Inferior parietal cortex (tissue), 1 donor: Measurements from ENCODE around the gene TNFRSF6B.
"Not testable (repeated sequence)": the region's sequence is repeated elsewhere in the genome, so short reads cannot be mapped to it uniquely, and the experiment has no call there.

Experiments
- DNase-seq: peaks from one replicate; pipeline ENCODE4 v3.0.0-alpha.2; 2016; ENCODE audit errors: extremely low spot score

Gene TNFRSF6B

DNA sequence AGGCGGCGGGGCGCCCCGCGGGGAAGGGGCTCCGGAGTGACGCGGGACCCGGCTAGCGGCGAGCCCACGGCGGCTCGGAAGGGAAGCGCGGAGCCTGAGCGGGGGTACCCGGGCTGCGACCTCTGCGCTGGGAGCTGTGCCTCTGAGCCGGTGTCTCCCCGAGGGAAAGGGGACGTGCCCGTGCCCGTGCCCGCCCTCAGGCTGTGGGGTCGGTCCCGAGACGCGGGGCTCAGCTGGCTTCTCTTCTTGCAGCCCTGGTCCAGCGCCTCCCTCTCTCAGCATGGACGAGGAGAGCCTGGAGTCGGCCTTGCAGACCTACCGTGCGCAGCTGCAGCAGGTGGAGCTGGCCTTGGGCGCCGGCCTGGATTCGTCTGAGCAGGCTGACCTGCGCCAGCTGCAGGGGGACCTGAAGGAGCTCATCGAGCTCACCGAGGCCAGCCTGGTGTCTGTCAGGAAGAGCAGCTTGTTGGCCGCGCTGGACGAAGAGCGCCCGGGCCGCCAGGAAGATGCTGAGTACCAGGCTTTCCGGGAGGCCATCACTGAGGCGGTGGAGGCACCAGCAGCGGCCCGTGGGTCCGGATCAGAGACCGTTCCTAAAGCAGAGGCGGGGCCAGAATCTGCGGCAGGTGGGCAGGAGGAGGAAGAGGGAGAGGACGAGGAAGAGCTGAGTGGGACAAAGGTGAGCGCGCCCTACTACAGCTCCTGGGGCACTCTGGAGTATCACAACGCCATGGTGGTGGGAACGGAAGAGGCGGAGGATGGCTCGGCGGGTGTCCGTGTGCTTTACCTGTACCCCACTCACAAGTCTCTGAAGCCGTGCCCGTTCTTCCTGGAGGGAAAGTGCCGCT, 12.1 kb downstream of the TNFRSF6B start:
- no peak for DNase-seq

DNA sequence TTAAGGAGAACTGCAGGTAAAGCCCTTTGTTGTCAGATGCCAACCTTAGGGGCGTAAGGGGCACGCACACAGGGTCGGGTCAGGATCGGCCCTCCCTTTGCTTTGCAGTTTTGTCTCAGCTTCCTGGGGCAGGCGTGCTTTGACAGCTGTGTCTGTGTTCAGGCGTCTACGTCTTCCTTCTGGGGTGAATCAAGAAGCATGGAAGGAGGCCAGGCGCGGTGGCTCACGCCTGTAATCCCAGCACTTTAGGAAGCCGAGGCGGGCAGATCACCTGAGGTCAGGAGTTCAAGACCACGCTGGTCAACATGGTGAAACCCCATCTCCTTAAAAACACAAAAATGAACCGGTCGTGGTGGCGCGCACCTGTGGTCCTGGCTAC, 12.7 kb downstream of the TNFRSF6B start:
- DNase-seq, result no peak

DNA sequence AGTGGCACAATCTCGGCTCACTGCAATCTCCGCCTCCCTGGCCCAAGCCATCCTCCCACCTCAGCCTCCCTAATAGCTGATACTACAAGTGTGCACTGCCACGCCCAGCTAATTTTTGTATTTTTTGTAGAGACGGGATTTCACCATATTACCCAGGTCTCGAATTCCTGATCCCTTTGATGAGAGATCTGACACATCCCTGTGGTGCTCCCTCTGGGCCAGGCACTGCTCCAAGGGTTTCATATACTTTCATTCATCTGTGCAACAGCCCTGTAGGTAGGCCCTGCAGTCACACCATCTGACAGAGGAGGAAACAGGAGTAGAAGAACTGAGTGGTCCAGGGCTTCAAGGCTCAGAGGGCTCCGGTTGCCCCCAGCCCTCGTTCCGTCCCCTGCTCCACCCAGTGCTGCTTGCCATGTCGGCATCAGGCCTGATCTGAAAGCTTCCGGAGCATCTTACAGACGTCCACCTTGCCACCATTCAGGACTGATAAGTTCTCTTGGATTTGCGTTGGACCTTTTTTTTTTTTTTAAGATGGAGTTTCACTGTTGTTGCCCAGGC, 14.7 kb downstream of the TNFRSF6B start:
- no peak for DNase-seq

DNA sequence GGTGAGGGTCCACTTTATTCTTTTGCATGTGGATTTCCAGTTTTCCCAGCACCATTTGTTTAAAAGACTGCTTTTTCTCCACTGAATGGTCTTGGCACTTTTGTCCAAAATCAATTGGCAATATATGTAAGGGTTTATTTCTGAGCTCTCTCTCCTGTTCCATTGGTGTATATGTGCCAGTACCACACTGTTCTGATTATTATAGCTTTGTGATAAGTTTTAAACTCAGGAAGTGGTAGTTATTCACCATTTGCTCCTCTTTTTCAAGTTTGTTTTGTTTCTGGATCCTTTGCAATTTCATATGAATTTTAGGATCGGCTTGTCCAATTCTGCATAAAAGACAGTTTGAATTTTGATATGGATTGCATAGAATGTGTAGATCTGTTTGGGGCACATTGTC, 15.7 kb downstream of the TNFRSF6B start:
- no peak for DNase-seq

DNA sequence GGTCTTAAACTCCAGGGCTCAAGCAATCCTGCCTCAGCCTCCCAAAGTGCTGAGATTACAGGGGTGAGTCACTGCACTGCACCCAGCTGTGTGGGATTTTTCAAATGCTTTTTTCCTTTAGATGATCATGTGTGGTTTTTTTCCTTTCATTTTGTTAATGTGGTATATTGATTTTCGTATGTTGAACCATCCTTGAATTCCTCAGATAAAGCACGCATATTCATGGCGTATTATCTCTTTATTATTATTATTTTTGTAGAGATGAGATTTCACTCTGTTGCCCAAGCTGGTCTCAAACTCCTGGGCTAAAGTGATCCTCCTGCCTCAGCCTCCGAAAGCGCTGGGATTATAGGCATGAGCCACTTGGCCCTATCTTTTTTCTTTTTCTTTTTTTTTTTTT, 18.4 kb downstream of the TNFRSF6B start:
- no peak for DNase-seq

DNA sequence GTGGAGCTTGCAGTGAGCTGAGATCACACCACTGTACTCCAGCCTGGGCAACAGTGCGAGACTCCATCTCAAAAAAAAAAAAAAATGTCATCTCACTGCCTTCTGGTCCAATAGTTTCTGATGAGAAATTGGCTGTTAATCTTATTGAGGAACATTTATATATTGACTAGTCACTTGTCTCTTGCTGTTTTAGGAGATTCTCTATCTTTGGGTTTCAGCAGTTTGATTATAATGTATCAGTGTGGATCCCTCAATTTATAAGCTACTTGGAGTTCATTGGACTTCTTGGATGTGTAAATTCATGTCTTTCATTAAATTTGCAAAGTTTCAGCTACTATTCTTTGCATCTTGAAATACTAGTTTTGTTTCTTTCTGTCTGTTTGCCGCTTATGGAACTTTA, 22.5 kb downstream of the TNFRSF6B start:
- no peak for DNase-seq

DNA sequence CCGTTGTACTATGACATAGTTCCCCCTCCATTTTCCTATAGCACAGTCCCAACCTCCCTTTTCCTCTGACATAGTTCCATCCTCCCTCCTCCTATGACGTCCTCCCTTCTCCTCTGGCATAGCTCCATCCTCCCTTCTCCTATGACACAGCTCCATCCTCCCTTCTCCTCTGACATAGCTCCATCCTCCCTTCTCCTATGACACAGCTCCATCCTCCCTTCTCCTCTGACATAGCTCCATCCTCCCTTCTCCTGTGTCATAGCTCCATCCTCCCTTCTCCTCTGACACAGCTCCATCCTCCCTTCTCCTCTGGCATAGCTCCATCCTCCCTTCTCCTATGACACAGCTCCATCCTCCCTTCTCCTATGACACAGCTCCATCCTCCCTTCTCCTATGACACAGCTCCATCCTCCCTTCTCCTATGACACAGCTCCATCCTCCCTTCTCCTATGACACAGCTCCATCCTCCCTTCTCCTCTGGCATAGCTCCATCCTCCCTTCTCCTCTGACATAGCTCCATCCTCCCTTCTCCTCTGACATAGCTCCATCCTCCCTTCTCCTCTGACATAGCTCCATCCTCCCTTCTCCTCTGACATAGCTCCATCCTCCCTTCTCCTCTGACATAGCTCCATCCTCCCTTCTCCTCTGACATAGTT, 26.6 kb downstream of the TNFRSF6B start:
- not testable (repeated sequence) for DNase-seq

DNA sequence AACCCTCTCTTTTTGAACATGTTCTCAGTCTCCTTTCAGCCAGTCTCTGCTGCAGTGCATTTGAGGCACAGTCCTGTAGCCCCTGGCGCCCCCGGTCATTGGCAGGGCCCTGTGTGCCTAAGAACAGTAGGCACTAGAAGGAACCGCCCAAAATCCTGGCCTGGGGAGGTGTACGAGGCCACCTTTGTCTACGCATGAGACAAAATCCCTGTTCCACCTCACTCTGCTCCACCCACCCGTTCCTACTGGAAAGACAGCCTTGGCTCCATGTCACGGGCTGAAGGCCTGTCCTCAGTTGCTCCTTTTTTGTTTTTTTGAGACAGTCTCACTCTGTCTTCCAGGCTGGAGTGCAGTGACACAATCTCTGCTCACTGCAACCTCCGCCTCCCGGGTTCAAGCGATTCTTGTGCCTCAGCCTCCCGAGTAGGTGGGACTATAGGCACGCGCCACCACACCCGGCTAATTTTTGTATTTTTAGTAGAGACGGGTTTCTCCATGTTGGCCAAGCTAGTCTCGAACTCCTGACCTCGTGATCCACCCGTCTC, 33.8 kb downstream of the TNFRSF6B start:
- DNase-seq, result not testable (repeated sequence)

DNA sequence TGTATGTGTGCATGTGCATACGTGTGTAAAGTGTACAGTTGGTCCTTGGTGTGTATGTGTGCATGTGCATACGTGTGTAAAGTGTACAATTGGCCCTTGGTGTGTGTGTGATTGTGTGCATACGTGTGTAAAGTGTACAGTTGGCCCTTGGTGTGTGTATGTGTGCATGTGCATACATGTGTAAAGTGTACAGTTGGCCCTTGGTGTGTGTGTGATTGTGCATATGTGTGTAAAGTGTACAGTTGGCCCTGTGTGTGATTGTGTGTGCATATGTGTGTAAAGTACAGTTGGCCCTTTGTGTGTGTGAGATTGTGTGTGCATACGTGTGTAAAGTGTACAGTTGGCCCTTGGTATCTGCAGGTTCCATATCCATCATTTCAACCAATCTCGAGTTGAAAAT, 35.0 kb downstream of the TNFRSF6B start:
- no peak for DNase-seq

DNA sequence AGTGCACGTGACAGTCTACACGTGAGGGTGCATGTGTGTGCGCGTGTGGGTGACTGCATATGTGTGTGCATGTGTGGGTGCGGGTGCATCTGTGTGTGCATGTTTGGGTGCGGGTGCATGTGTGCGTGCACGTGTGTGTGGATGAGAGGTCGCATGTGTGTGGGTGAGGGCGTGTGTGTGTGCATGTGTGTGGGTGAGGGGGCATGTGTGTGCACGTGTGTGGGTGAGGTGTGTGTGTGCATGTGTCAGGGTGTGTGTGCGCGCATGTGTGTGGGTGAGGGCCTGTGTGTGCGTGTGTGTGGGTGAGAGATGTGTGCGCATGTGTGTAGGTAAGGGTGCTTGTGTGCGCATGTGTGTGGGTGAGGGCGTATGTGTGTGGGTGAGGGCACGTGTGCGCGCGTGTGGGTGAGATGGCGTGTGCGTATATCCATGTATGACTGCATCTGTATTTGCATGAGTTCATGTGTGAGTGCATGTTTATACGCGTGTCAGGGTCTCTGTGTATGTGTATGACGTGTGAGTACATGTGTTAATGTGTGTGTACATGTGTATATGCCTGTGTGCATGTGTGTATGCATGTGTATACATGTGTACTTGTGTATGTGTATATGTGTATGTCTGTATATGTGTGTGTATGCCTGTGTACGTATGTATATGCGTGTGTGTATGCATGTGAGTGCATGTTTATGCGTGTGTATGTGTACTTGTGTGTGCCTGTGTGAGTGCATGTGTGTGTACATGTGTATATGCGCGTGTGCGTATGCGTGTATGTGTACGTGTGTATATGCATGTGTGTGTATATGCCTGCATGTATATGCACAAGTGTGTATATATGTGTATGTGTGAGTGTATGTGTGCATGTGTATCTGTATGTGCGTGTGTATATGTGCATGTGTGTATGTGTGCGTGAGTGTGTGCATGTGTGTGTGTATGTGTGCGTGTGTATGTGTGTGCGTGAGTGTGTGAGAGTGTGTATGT, 36.0 kb downstream of the TNFRSF6B start:
- DNase-seq, result no peak

DNA sequence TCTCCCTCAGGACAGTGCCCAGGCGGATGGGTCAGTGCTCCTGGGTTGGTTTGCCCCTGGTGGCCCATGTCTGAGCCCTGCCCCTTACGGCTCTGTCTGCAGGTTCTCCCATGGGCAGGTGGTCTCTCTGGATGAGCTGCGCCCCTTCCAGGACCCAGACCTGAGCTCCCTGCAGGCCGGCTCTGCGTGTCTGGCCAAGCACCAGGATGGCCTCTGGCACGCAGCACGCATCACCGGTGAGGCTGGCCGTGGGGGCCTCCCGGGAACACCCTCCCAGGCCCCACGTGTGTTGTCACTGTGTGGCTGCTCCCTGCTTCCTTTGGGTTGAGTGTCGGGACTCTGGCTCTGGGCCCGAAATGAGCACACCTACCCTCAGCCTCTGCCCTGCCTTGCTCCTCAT, 36.7 kb downstream of the TNFRSF6B start:
- DNase-seq, result no peak

DNA sequence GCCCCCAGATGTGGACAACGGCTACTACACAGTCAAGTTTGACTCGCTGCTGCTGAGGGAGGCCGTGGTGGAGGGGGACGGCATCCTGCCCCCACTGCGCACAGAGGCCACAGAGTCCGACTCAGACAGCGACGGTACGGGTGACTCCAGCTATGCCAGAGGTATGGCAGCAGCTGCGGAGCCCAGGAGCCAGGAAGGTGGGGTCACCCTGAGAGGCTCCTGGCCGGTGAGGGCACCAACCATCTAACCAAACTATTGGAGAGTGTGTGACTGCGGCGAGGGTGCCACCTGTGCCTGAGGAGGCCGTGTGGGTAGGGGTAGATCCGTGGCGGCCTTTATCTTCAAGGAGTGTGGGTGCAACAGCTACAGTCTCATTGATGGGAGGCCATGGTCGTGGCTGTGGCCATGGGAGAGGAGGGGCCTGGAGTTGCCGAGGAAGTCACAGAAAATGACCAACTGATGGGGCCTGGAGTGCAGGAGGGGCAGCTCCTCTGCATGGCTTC, 37.2 kb downstream of the TNFRSF6B start:
- no peak for DNase-seq

DNA sequence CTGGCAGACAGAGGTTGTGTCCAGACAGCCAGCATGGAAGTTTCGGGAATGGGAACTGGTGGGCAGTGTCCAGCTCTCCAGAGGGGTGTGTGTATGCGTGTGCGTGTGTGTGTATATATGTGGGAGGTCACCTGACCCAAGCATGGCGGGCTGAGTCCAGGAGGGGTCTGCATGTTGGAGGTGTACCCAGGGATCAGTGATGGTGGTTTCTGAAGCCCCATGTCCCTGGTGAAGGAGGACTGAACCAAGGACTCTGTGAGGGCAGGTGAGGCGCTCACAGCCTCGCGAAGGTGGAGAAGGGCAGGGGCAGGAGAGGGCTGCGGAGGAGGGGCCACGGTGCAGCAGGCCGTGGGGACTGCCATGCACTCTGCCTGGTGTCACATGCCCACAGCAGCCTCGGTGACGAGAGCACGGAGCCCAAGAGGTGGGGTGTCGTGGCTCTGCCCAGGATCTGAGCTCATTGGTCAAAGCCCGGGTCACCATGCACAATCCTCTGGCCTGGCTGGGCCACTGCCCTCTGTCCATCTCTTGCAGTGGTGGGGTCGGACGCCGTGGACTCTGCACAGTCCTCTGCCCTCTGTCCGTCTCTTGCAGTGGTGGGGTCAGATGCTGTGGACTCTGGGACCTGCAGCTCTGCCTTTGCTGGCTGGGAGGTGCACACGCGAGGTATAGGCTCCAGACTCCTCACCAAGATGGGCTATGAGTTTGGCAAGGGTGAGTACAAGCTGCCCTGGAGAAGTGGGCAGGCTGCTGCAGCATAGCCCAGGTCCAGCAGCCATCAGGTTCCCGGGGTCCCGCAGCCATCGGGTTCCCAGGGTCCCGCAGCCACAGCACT, 37.9 kb downstream of the TNFRSF6B start:
- DNase-seq, result no peak

DNA sequence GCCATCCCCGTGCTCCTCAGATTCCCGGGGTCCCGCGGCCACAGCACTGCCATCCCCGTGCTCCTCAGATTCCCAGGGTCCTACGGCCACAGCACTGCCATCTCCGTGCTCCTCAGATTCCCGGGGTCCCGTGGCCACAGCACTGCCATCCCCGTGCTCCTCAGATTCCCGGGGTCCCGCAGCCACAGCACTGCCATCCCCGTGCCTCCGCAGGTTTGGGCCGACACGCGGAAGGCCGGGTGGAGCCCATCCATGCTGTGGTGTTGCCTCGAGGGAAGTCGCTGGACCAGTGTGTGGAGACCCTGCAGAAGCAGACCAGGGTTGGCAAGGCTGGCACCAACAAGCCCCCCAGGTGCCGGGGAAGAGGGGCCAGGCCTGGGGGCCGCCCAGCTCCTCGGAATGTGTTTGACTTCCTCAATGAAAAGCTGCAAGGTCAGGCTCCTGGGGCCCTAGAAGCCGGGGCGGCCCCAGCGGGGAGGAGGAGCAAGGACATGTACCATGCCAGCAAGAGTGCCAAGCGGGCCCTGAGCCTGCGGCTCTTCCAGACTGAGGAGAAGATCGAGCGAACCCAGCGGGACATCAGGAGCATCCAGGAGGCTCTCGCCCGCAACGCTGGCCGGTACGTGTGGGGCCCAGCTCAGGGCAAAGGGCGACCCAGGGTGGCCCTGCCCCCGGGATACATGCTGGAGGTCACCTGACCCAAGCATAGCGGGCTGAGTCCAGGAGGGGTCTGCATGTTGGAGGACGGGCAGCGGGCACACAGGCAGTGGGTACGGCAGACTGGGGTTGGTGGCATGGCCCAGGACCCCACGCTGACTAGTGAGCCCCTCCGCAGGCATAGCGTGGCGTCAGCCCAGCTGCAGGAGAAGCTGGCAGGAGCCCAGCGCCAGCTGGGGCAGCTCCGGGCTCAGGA, 38.8 kb downstream of the TNFRSF6B start:
- no peak for DNase-seq

DNA sequence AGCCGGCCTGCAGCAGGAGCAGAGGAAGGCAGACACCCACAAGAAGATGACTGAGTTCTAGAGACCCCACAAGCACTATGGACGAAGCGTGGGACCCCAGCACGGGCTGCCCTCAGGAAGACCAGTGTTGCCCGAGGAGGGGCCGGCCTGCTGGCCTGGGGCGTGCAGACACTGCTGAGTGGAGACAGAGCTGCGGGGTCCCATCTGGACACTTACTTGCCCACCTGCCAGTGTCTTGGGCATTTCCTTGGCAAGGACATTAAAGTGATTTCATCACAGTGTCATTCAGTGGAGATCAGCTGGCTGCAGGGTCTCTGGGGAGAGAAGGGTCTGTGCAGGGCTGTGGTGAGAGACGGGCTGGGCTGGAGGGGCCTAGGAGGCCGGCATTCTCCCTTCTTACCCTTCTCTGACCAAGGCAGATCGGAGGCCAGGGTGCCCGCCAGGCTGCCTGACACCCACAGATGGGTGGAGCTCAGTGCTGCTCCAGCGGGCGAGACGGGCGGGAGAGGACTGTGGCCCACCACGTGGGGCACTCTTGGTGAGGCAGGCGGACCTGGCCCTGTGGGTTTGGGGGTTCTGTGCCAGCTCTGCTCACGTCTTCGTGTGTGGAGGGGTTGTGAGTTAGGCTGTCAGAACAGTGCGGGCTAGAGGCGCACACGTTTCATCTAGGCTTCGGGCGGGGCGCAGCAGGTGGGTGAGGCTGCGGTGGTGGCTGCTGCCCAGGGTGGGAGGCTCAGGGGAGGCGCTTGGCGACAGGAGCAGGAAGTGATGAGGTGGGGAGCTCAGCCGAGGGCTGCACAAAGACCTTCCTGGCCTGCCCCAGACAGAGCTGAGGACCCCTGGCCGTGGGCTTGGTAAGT, 39.6 kb downstream of the TNFRSF6B start, which contains the start of gene LIME1:
Gene LIME1, plus strand, starts transcription at position 806 of the 860 bp plus-strand sequence. CDS start 886 bp downstream, outside the sequence.
- no peak for DNase-seq

DNA sequence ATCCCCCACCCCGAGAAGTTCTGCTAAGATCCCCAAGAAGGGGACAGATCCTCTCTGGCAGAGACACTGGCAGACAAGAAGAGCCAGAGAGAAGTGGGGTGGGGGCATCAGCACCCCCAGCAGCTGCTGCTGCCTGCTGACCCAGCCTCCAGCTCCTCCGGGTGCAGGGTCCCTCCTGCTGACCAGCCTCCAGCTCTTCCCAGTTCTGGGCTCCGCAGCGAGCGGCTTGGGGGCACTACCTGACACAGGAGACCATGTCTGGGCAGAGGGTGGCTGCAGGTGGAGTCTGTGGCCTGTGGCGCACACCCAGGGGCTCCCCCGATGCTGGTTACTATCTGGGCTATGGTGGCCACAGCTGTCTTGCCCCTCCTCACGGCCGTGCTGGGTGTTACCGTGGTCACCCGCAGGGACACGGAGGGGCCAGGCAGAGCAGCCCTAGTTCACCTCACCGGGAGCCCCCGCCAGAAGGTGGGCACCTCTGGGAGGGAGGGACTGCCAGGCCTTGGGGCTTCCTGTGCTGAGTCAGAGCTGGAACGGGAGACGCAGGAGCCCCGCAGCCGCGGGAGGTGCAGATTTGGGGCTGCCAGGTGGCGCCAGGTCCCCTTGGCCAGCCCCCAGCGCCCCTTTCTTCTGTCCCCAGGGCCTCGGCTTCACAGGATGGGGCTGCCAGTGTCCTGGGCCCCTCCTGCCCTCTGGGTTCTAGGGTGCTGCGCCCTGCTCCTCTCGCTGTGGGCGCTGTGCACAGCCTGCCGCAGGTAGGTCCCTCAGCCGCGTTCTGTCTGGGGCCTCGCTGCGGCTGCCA, 40.6 kb downstream of the TNFRSF6B start:
- no peak for DNase-seq

DNA sequence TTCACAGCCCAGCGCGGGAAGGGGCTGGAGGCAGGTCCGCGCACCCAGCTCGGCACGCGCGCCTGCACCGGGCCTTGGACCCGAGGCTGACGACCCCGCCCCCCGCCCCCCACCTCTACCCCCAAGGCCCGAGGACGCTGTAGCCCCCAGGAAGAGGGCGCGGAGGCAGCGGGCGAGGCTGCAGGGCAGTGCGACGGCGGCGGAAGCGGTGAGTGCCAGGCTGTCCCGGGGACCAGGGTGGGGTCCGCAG, 41.2 kb downstream of the TNFRSF6B start:
- no peak for DNase-seq
